Endodermal cell (in vitro differentiated cells): ENCODE measurements around the gene HYAL1. TPM values are rescaled to one million over a fixed set of nuclear protein-coding genes. Genes with fewer than 3 reads are reported as not detected.
A peak's percentile ranks its signal among the peaks of the same experiment; 100 is the strongest.

Source experiments
- DNase-seq: peaks from one replicate; pipeline ENCODE4 v3.0.0-alpha.2; 2017
- H3K27ac ChIP-seq: 2 replicates; pipeline ENCODE4 v1.5.1; 2013; ENCODE audit warnings: mild to moderate bottlenecking, low read depth, low read length, moderate library complexity
- H3K27me3 ChIP-seq: 2 replicates; pipeline ENCODE4 v1.6.1; 2013; ENCODE audit warnings: mild to moderate bottlenecking, low read length, moderate library complexity; ENCODE audit not compliant: insufficient read depth, control insufficient read depth, poor library complexity, severe bottlenecking
- H3K36me3 ChIP-seq: 2 replicates; pipeline ENCODE4 v1.7.0; 2013; ENCODE audit warnings: mild to moderate bottlenecking, low read length, moderate library complexity; ENCODE audit not compliant: control insufficient read depth, insufficient read depth
- H3K4me1 ChIP-seq: one replicate; pipeline ENCODE4 v1.7.0; 2013; ENCODE audit warnings: low read length; ENCODE audit not compliant: control insufficient read depth, insufficient read depth
- H3K4me3 ChIP-seq: 2 replicates; pipeline ENCODE4 v1.5.1; 2013; ENCODE audit warnings: mild to moderate bottlenecking, low read length, moderate library complexity
- H3K9ac ChIP-seq: 2 replicates; pipeline ENCODE4 v1.6.1; 2013; ENCODE audit warnings: mild to moderate bottlenecking, low read length, moderate library complexity; ENCODE audit not compliant: poor library complexity, severe bottlenecking; ENCODE audit errors: extremely low read depth
- H3K9me3 ChIP-seq: 2 replicates; pipeline ENCODE4 v1.6.1; 2013; ENCODE audit warnings: mild to moderate bottlenecking, low read length, moderate library complexity; ENCODE audit not compliant: control insufficient read depth
- H3K27ac Mint-ChIP-seq: 2 replicates; pipeline ENCODE4 v1.8.0; 2020; ENCODE audit warnings: mixed read lengths
- H3K27me3 Mint-ChIP-seq: 2 replicates; pipeline ENCODE4 v1.8.0; 2021; ENCODE audit warnings: mild to moderate bottlenecking, mixed read lengths; ENCODE audit not compliant: insufficient read depth
- H3K36me3 Mint-ChIP-seq: 2 replicates; pipeline ENCODE4 v1.8.0; 2020; ENCODE audit warnings: low read depth, mixed read lengths
- H3K4me1 Mint-ChIP-seq: 2 replicates; pipeline ENCODE4 v1.8.0; 2020; ENCODE audit warnings: mixed read lengths
- H3K4me3 Mint-ChIP-seq: 2 replicates; pipeline ENCODE4 v1.8.0; 2020; ENCODE audit warnings: mild to moderate bottlenecking, moderate library complexity, mixed read lengths
- H3K9me3 Mint-ChIP-seq: 2 replicates; pipeline ENCODE4 v1.8.0; 2020; ENCODE audit warnings: mild to moderate bottlenecking, mixed read lengths
- CTCF ChIP-seq: fragments of 200-600 bp; sonication (generic); conservative IDR thresholded peaks from 2 replicates; pipeline ENCODE4 v1.5.0; 2021; ENCODE audit warnings: antibody characterized with exemption, mild to moderate bottlenecking
- WGBS, 2 experiments: methylation state at CpG; one replicate each; pipeline versions ENCODE4 v1.1.5 to v1.1.7; 2013; ENCODE audit warnings: missing lambda C conversion rate in 2 of 2, mixed read lengths in 1 of 2; ENCODE audit not compliant: insufficient coverage in 1 of 2, insufficient read length in 1 of 2; 5-methylcytosine and 5-hydroxymethylcytosine counted together
- total RNA-seq, 2 donors: library from RNA; stranded (reverse); fragmentation: NEBNext Ultra II Directional in 1 of 2; extraction: Animal tissue kit (Norgen Biotek cat#: 25700) in 1 of 2; gene quantifications; 2 replicates in 1 of 2; 3 replicates in 1 of 2; pipeline ENCODE4 v1.2.1, GENCODE V29; 2021

The HYAL1 gene
- total RNA-seq, 2 donors from 2014 or later, result 0.92 to 1.8 TPM

- H3K36me3 Mint-ChIP-seq, result peaks cover 6% of the 10 kb centered on the region
- H3K4me1 ChIP-seq, result peaks cover 10% of the 10 kb centered on the region
- peak overlapping the region; percentile 67 for H3K27ac ChIP-seq
- no peak for TF ChIP-seq CTCF
- H3K27me3 ChIP-seq, result peaks cover 43% of the 10 kb centered on the region
- H3K4me3 Mint-ChIP-seq, result peak overlapping the region; percentile 80
- peak overlapping the region; percentile 98 for H3K27ac Mint-ChIP-seq
- H3K36me3 ChIP-seq, result peaks cover 10% of the 10 kb centered on the region
- peak overlapping the region; percentile 64 for H3K9ac ChIP-seq
- peaks cover 41% of the 10 kb centered on the region for H3K27me3 Mint-ChIP-seq
- 0 to 1% methylated on average over 13 to 79 of the region's 79 CpGs for WGBS, 2 experiments
- peak overlapping the region; percentile 92 for H3K4me3 ChIP-seq
- H3K4me1 Mint-ChIP-seq, result peaks cover 10% of the 10 kb centered on the region
- peak; percentile 100 for DNase-seq
- H3K9me3 ChIP-seq, result no peaks in the 10 kb centered on the region
- H3K9me3 Mint-ChIP-seq, result no peaks in the 10 kb centered on the region
These were observed 33.9 kb upstream of the HYAL1 start for GRCh38 chr3:50337175-50337861.

- Mint-ChIP-seq H3K36me3 (peaks cover 10% of the 10 kb centered on the region), H3K4me3 (peak overlapping the region; percentile 80)
- DNase-seq, result no peak
These were observed 33.2 kb upstream of the HYAL1 start for GRCh38 chr3:50336452-50337174.

More at GRCh38 chr3:50336452-50337174, 33.2 kb upstream of the HYAL1 start:
- Mint-ChIP-seq H3K27me3 (peaks cover 34% of the 10 kb centered on the region), H3K4me1 (peaks cover 10% of the 10 kb centered on the region), H3K27ac (peak overlapping the region; percentile 98), H3K9me3 (no peaks in the 10 kb centered on the region)
- Histone ChIP-seq H3K27me3 (peaks cover 36% of the 10 kb centered on the region), H3K4me3 (peak overlapping the region; percentile 92), H3K4me1 (peaks cover 10% of the 10 kb centered on the region), H3K9ac (peak overlapping the region; percentile 64), H3K9me3 (no peaks in the 10 kb centered on the region), H3K36me3 (peaks cover 17% of the 10 kb centered on the region), H3K27ac (peak overlapping the region; percentile 67)
- peak; percentile 50 for TF ChIP-seq CTCF
- WGBS, 2 experiments, result 0% methylated on average over 15 to 31 of the region's 31 CpGs
